Measurements from ENCODE around the gene DPEP3.
"Not testable (repeated sequence)": the region's sequence is repeated elsewhere in the genome, so short reads cannot be mapped to it uniquely, and the experiment has no call there.

- not testable (repeated sequence) for TF ChIP-seq CTCF (optimal IDR thresholded peaks at IDR 0.05 in 1 of 3, IDR thresholded peaks at IDR 0.05 in 1 of 3, conservative IDR thresholded peaks at IDR 0.05 in 1 of 3; ENCODE audit: extremely low read depth in 1 of 3, insufficient read depth in 2 of 3, low read length in 3 of 3); EZH2 (IDR thresholded peaks at IDR 0.05; ENCODE audit: low read length)
Measured at GRCh38 chr16:67937713-67938112, 42.6 kb downstream of the DPEP3 start.

Data from keratinocyte (primary cell).